H1 (cell line): Measurements from ENCODE around the gene SLC6A2. TPM values are rescaled to one million over a fixed set of nuclear protein-coding genes. Genes with fewer than 3 reads are reported as not detected.

Experiments used
- CTCF ChIA-PET: fragments of 300-600 bp; sonication (Branson Sonifier 250); formaldehyde crosslinking; loops from one replicate; lab custom pipeline; 2021; ENCODE audit not compliant: partially characterized antibody; lab: Charles Lee
- POLR2A ChIA-PET: fragments of 300-600 bp; sonication (Branson Sonifier 250); formaldehyde crosslinking; loops from one replicate; lab custom pipeline; 2021; ENCODE audit warnings: inconsistent platforms; ENCODE audit not compliant: partially characterized antibody; lab: Charles Lee
- DNase-seq, 2 experiments: peaks; one replicate each; pipeline versions ENCODE4 v3.0.0 to v3.0.0-alpha.2; 2010 to 2022; ENCODE audit warnings: low spot score in 2 of 2, low read depth in 1 of 2, mixed read lengths in 1 of 2
- FAIRE-seq: peaks from 2 replicates; lab custom pipeline; 2011; peaks lifted over from hg19 to GRCh38; lab: Jason Lieb, UNC
- H2AFZ ChIP-seq: 2 replicates; pipeline ENCODE4 v1.8.1; 2012; ENCODE audit warnings: low read length, inconsistent platforms
- H2AK5ac ChIP-seq: 2 replicates; pipeline ENCODE4 v1.6.1; 2013; ENCODE audit warnings: low read depth, low read length
- H2BK120ac ChIP-seq: replicated peaks from 2 replicates; pipeline ENCODE3; 2013; ENCODE audit warnings: low read depth, low read length, inconsistent platforms
- H2BK12ac ChIP-seq: 2 replicates; pipeline ENCODE4 v1.6.1; 2013; ENCODE audit warnings: low read depth, low read length
- H2BK15ac ChIP-seq: 2 replicates; pipeline ENCODE4 v1.6.1; 2013; ENCODE audit warnings: low read length
- H2BK20ac ChIP-seq: 2 replicates; pipeline ENCODE4 v1.6.1; 2013; ENCODE audit warnings: low read length
- H2BK5ac ChIP-seq: 2 replicates; pipeline ENCODE4 v1.6.1; 2013; ENCODE audit warnings: low read depth, low read length
- H3K14ac ChIP-seq: 2 replicates; pipeline ENCODE4 v1.6.1; 2013; ENCODE audit warnings: inconsistent platforms; ENCODE audit not compliant: insufficient read length
- H3K18ac ChIP-seq: 2 replicates; pipeline ENCODE4 v1.6.1; 2013; ENCODE audit warnings: low read length; ENCODE audit errors: extremely low read depth
- H3K23ac ChIP-seq: 2 replicates; pipeline ENCODE4 v1.6.1; 2013; ENCODE audit warnings: inconsistent platforms; ENCODE audit not compliant: insufficient read length
- H3K23me2 ChIP-seq: 2 replicates; pipeline ENCODE4 v1.6.1; 2013; ENCODE audit warnings: low read depth, low read length
- H3K27ac ChIP-seq: 2 replicates; pipeline ENCODE4 v1.6.1; 2011; ENCODE audit warnings: low read depth, low read length, inconsistent platforms
- H3K27me3 ChIP-seq, 4 experiments: replicated peaks in 1 of 4; 1 replicate in 1 of 4; 2 replicates in 3 of 4; pipeline versions ENCODE4 v1.6.1 to v1.8.1; 2011 to 2013; ENCODE audit warnings: low read length in 3 of 4, mild to moderate bottlenecking in 3 of 4, inconsistent platforms in 2 of 4, mixed read lengths in 2 of 4, moderate library complexity in 1 of 4; ENCODE audit not compliant: control insufficient read depth in 3 of 4, insufficient read depth in 3 of 4; ENCODE audit errors: extremely low read depth in 1 of 4
- H3K36me3 ChIP-seq, 4 experiments: 2 replicates each; pipeline versions ENCODE4 v1.6.1 to v1.8.1; 2011 to 2013; ENCODE audit warnings: mild to moderate bottlenecking in 4 of 4, low read length in 3 of 4, moderate library complexity in 2 of 4, control low read depth in 1 of 4, inconsistent platforms in 1 of 4; ENCODE audit not compliant: insufficient read depth in 4 of 4, control insufficient read depth in 2 of 4
- H3K4ac ChIP-seq: replicated peaks from 2 replicates; pipeline ENCODE3; 2013; ENCODE audit warnings: low read length, low read depth, mixed read lengths, inconsistent platforms; ENCODE audit not compliant: insufficient read length
- H3K4me1 ChIP-seq, 4 experiments: replicated peaks in 1 of 4; 1 replicate in 1 of 4; 2 replicates in 3 of 4; pipeline versions ENCODE4 v1.6.1 to v1.8.1; 2011 to 2013; ENCODE audit warnings: low read length in 3 of 4, inconsistent platforms in 2 of 4, mixed read lengths in 1 of 4; ENCODE audit not compliant: insufficient read depth in 4 of 4, control insufficient read depth in 3 of 4
- H3K4me2 ChIP-seq, 2 experiments: 2 replicates each; pipeline versions ENCODE4 v1.6.1 to v1.8.1; 2011 to 2013; ENCODE audit warnings: low read depth in 2 of 2, low read length in 2 of 2, control low read depth in 1 of 2, inconsistent platforms in 1 of 2, mild to moderate bottlenecking in 1 of 2; ENCODE audit not compliant: insufficient read depth in 1 of 2
- H3K4me3 ChIP-seq, 4 experiments: fragments of 200-600, 300-600 bp in 1 of 4; sonication (generic), shearing (Covaris generic), sonication (Bioruptor Twin) in 1 of 4; 2 replicates each; pipeline versions ENCODE4 v1.5.1 to v1.8.1; 2011 to 2016; ENCODE audit warnings: low read length in 4 of 4, low read depth in 3 of 4, control low read depth in 2 of 4, inconsistent platforms in 2 of 4, mild to moderate bottlenecking in 2 of 4, mixed read lengths in 1 of 4, moderate library complexity in 1 of 4; ENCODE audit not compliant: insufficient read depth in 2 of 4; ENCODE audit errors: extremely low read depth in 1 of 4
- H3K56ac ChIP-seq: replicated peaks from 2 replicates; pipeline ENCODE3; 2013; ENCODE audit warnings: low read depth, mild to moderate bottlenecking, mixed read lengths, low read length, inconsistent platforms; ENCODE audit not compliant: insufficient read length
- H3K79me1 ChIP-seq: 2 replicates; pipeline ENCODE4 v1.6.1; 2013; ENCODE audit warnings: low read depth, low read length, control low read depth
- H3K79me2 ChIP-seq, 2 experiments: 2 replicates each; pipeline versions ENCODE4 v1.6.1 to v1.8.1; 2012 to 2013; ENCODE audit warnings: low read length in 2 of 2, mild to moderate bottlenecking in 2 of 2, inconsistent platforms in 1 of 2; ENCODE audit not compliant: insufficient read depth in 2 of 2, control insufficient read depth in 1 of 2
- H3K9ac ChIP-seq, 4 experiments: replicated peaks in 1 of 4; 1 replicate in 1 of 4; 2 replicates in 3 of 4; pipeline versions ENCODE4 v1.6.1 to v1.8.1; 2011 to 2013; ENCODE audit warnings: low read depth in 3 of 4, low read length in 3 of 4, control low read depth in 2 of 4, mild to moderate bottlenecking in 2 of 4, moderate library complexity in 2 of 4, inconsistent platforms in 1 of 4; ENCODE audit errors: extremely low read depth in 1 of 4
- H3K9me3 ChIP-seq, 2 experiments: 2 replicates each; pipeline versions ENCODE4 v1.6.1 to v1.8.1; 2012 to 2013; ENCODE audit warnings: mild to moderate bottlenecking in 2 of 2, moderate library complexity in 2 of 2, control low read depth in 1 of 2, inconsistent platforms in 1 of 2, low read depth in 1 of 2, low read length in 1 of 2, mixed read lengths in 1 of 2; ENCODE audit not compliant: insufficient read depth in 2 of 2
- H4K20me1 ChIP-seq, 2 experiments: replicated peaks in 1 of 2; 2 replicates each; pipeline versions ENCODE3 to v1.8.1; 2011 to 2013; ENCODE audit warnings: inconsistent platforms in 2 of 2, low read length in 2 of 2, mild to moderate bottlenecking in 1 of 2; ENCODE audit not compliant: insufficient read depth in 2 of 2, control insufficient read depth in 1 of 2
- H4K5ac ChIP-seq: 2 replicates; pipeline ENCODE4 v1.6.1; 2013; ENCODE audit warnings: low read length, low read depth, mixed read lengths, inconsistent platforms; ENCODE audit not compliant: insufficient read length
- H4K8ac ChIP-seq: 2 replicates; pipeline ENCODE4 v1.8.0; 2013; ENCODE audit warnings: mild to moderate bottlenecking, moderate library complexity, low read length, inconsistent platforms; ENCODE audit not compliant: insufficient read depth; ENCODE audit errors: extremely low read depth
- H4K91ac ChIP-seq: replicated peaks from 2 replicates; pipeline ENCODE3; 2013; ENCODE audit warnings: low read length, mixed read lengths, inconsistent platforms; ENCODE audit not compliant: insufficient read length
- ASH2L ChIP-seq: fragments of 200-600, 300-600 bp; sonication (generic); IDR thresholded peaks from one replicate; pipeline ENCODE4 v1.7.1; 2017; ENCODE audit warnings: low read length
- BRCA1 ChIP-seq: IDR thresholded peaks from 2 replicates; pipeline ENCODE4 v1.6.1; 2012; ENCODE audit warnings: low read depth, low read length, improper control_type of control experiment
- CBX5 ChIP-seq: fragments of 300-800, 300-1000 bp; sonication (generic); IDR thresholded peaks from 2 replicates; pipeline ENCODE4 v1.7.1; 2016; ENCODE audit warnings: antibody characterized with exemption, low read length, low read depth
- MAFK ChIP-seq: IDR thresholded peaks from 2 replicates; pipeline ENCODE4 v1.6.1; 2012; ENCODE audit warnings: low read depth, mild to moderate bottlenecking, improper control_type of control experiment, low read length
- NANOG ChIP-seq: IDR thresholded peaks from 2 replicates; pipeline ENCODE4 v1.6.1; 2011; ENCODE audit warnings: low read length, low read depth, mild to moderate bottlenecking, inconsistent platforms; ENCODE audit not compliant: insufficient read depth, poor library complexity, severe bottlenecking
- RBBP5 ChIP-seq: IDR thresholded peaks from 2 replicates; pipeline ENCODE4 v1.7.1; 2012; ENCODE audit warnings: low read depth, mild to moderate bottlenecking, inconsistent platforms, low read length, moderate library complexity, borderline replicate concordance
- RFX5 ChIP-seq: IDR thresholded peaks from 2 replicates; pipeline ENCODE4 v1.6.1; 2011; ENCODE audit warnings: low read depth, low read length, improper control_type of control experiment, borderline replicate concordance
- RXRA ChIP-seq: IDR thresholded peaks from 2 replicates; pipeline ENCODE4 v1.6.1; 2011; ENCODE audit warnings: low read depth, mild to moderate bottlenecking, low read length, moderate library complexity; ENCODE audit not compliant: insufficient read depth
- SIRT6 ChIP-seq: IDR thresholded peaks from one replicate; pipeline ENCODE4 v1.7.1; 2012; ENCODE audit warnings: low read length, inconsistent platforms
- SP2 ChIP-seq: IDR thresholded peaks from 2 replicates; pipeline ENCODE4 v1.6.1; 2012; ENCODE audit warnings: mild to moderate bottlenecking, low read length, inconsistent platforms
- SRF ChIP-seq: IDR thresholded peaks from 2 replicates; pipeline ENCODE4 v1.6.1; 2011; ENCODE audit warnings: mild to moderate bottlenecking, low read depth, low read length, moderate library complexity
- YY1 ChIP-seq: IDR thresholded peaks from 2 replicates; pipeline ENCODE4 v1.6.1; 2011; ENCODE audit warnings: low read depth, mild to moderate bottlenecking, low read length
- WGBS, 2 experiments: shearing (Covaris generic) in 1 of 2; methylation state at CpG; one replicate each; pipeline versions ENCODE4 v1.1.6 to v1.1.7; 2013 to 2015; ENCODE audit warnings: low lambda C conversion rate in 2 of 2, mixed read lengths in 2 of 2, inconsistent platforms in 1 of 2, low coverage in 1 of 2, missing lambda C conversion rate in 1 of 2; ENCODE audit not compliant: insufficient replicate concordance in 2 of 2, insufficient coverage in 1 of 2, insufficient read length in 1 of 2; ENCODE audit errors: extremely low coverage in 1 of 2, missing lambda C conversion rate in 1 of 2; 5-methylcytosine and 5-hydroxymethylcytosine counted together
- polyA plus RNA-seq, 7 experiments: library from polyadenylated mRNA; depleted of rRNA in 3 of 7; stranded (reverse) in 5 of 7; unstranded in 2 of 7; fragments of >200 nt in 5 of 7; fragments of 200-250 nt in 2 of 7; gene quantifications; 1 replicate in 5 of 7; 2 replicates in 1 of 7; 4 replicates in 1 of 7; pipeline versions ENCODE4 v1.2.1 to v1.2.3, GENCODE V29; 2011 to 2013; ENCODE audit warnings: missing spikeins in 2 of 7, mixed read lengths in 2 of 7
- total RNA-seq: library from RNA; stranded (reverse); fragmentation: NEBNext Ultra II Directional; extraction: Animal tissue kit (Norgen Biotek cat#: 25700); gene quantifications from 2 replicates; pipeline ENCODE4 v1.2.1, GENCODE V29; 2021

The SLC6A2 gene
- total and polyA plus RNA-seq, 2 of the 8 experiments (the other 6 are each of a cell fraction or from before 2014, with no cell fraction given) = 0.35 TPM; not detected in 1

- no peaks in the 10 kb centered on the region; a peak in 1 of 4 replicates for H3K9me3 ChIP-seq
- no peaks in the 10 kb centered on the region for H4K20me1 ChIP-seq
- H3K23me2 ChIP-seq = no peaks in the 10 kb centered on the region; the same call in 1 of the 2 replicates
- H3K4me3 ChIP-seq = no peak overlapping the region
- no peak overlapping the region for H4K8ac ChIP-seq
- no peak overlapping the region for H4K91ac ChIP-seq
- H3K4ac ChIP-seq = no peak overlapping the region
- H3K56ac ChIP-seq = no peak overlapping the region
- FAIRE-seq (no peak), DNase-seq (no peak)
- WGBS, 2 experiments = 95% methylated on average over 2 of the region's 2 CpGs; no CpG with 5 or more reads in 1 of the 2 experiments
- H3K36me3 ChIP-seq = no peaks in the 10 kb centered on the region
- POLR2A ChIA-PET = no interaction called here
- H2BK15ac ChIP-seq = no peak overlapping the region
- H3K14ac ChIP-seq = no peak overlapping the region
- H3K27ac ChIP-seq = no peak overlapping the region
- H2AFZ ChIP-seq = no peak overlapping the region
- no peaks in the 10 kb centered on the region for H3K27me3 ChIP-seq
- no peak overlapping the region for H2BK5ac ChIP-seq
- no peaks in the 10 kb centered on the region for H3K4me1 ChIP-seq
- no peak overlapping the region for H2BK20ac ChIP-seq
- no peak overlapping the region for H3K4me2 ChIP-seq
- H3K23ac ChIP-seq = no peak overlapping the region
- H3K79me1 ChIP-seq = no peaks in the 10 kb centered on the region
- no peaks in the 10 kb centered on the region for H3K79me2 ChIP-seq
- H3K18ac ChIP-seq = no peak overlapping the region
- H2BK12ac ChIP-seq = no peak overlapping the region
- no peak overlapping the region for H3K9ac ChIP-seq
- H2AK5ac ChIP-seq = no peak overlapping the region
- CTCF ChIA-PET = interaction anchor here (0.6 to 1.2 kb wide), 2 partner anchors 268 to 1021 kb away, joined by 3 to 4 read pairs; no protein-coding TSS in a partner anchor
- no peak overlapping the region for H4K5ac ChIP-seq
- no peak overlapping the region for H2BK120ac ChIP-seq
- TF ChIP-seq NANOG (no peak), SP2 (no peak), RFX5 (no peak), CBX5 (no peak), RBBP5 (no peak), YY1 (no peak), SIRT6 (no peak), RXRA (no peak), BRCA1 (no peak), SRF (no peak), ASH2L (no peak), MAFK (no peak)
These were observed 76.7 kb downstream of the SLC6A2 start for GRCh38 chr16:55732496-55732895.
